Stimulated activated CD4-positive, alpha-beta T cell treated with anti-CD3 and anti-CD28 coated beads, Interleukin-2, amount 100 ng/mL, for 24 hours (primary cell): ENCODE measurements around the gene PRND.
A peak's percentile ranks its signal among the peaks of the same experiment; 100 is the strongest.
"Not testable (repeated sequence)": the region's sequence is repeated elsewhere in the genome, so short reads cannot be mapped to it uniquely, and the experiment has no call there.

Experiments
- DNase-seq, 2 donors: peaks; one replicate each; pipeline ENCODE4 v3.0.0-alpha.2; 2020

The PRND gene

GRCh38 chr20:4740774-4741431 is 19.2 kb downstream of the PRND start:
- DNase-seq: peak; percentile 77 to 79

GRCh38 chr20:4748847-4749246 is 27.1 kb downstream of the PRND start:
- no peak for DNase-seq

GRCh38 chr20:4749326-4749725 is 27.6 kb downstream of the PRND start:
- no peak for DNase-seq

GRCh38 chr20:4750381-4750780 is 28.7 kb downstream of the PRND start:
- DNase-seq: no peak

- DNase-seq: peak; percentile 50 to 66
These were observed 37.6 kb downstream of the PRND start for GRCh38 chr20:4759100-4759884.

- DNase-seq: no peak
These were observed 41.6 kb downstream of the PRND start for GRCh38 chr20:4763261-4763660.

GRCh38 chr20:4763723-4764510 is 42.2 kb downstream of the PRND start:
- DNase-seq: no peak

GRCh38 chr20:4764805-4765204 is 43.1 kb downstream of the PRND start:
- DNase-seq: no peak

- no peak for DNase-seq
These were observed 44.0 kb downstream of the PRND start for GRCh38 chr20:4765681-4766080.

- no peak for DNase-seq
These were observed 44.9 kb downstream of the PRND start for GRCh38 chr20:4766631-4767030.

GRCh38 chr20:4767084-4767483 is 45.4 kb downstream of the PRND start:
- no peak for DNase-seq

GRCh38 chr20:4769328-4769727 is 47.6 kb downstream of the PRND start:
- no peak for DNase-seq

- DNase-seq: no peak
These were observed 48.3 kb downstream of the PRND start for GRCh38 chr20:4770026-4770425.

GRCh38 chr20:4771004-4771403 is 49.3 kb downstream of the PRND start:
- no peak for DNase-seq

- DNase-seq: no peak
These were observed 50.4 kb downstream of the PRND start for GRCh38 chr20:4772132-4772531.

GRCh38 chr20:4773014-4773413 is 51.3 kb downstream of the PRND start:
- DNase-seq: not testable (repeated sequence)

GRCh38 chr20:4773736-4774135 is 52.0 kb downstream of the PRND start:
- DNase-seq: no peak

- DNase-seq: no peak
These were observed 52.5 kb downstream of the PRND start for GRCh38 chr20:4774207-4774606.

GRCh38 chr20:4775322-4776078 is 53.8 kb downstream of the PRND start:
- no peak for DNase-seq

GRCh38 chr20:4776079-4776630 is 54.4 kb downstream of the PRND start:
- no peak for DNase-seq
